Measurements from ENCODE around the gene ADAMTS9.

ADAMTS9 gene

DNA sequence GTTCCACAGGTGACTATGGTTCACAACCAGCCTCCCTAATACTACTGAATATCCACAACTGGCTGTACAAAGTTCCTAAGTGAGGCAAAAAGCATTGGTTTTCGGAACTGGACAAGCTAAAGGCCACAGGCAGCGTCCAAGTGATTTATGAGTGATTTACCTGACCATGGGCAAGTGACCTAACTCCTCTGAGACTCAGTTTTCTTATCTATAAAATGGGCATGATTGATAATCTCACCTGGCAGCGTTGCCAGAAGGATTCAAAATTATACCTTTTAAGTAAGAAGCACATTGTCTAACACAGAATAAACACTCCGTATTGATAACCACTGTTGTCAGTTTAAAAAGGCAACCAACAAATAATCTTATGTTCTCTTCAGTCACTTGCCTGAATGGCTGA, 29.8 kb downstream of the ADAMTS9 start:
- H3K4me1 ChIP-seq: no peaks in the 10 kb centered on the region
- no peaks in the 10 kb centered on the region for H3K36me3 ChIP-seq
- no peak for TF ChIP-seq Cebpa-rat (IDR thresholded peaks at IDR 0.05)
- H3K9ac ChIP-seq: no peak overlapping the region
- H3K27me3 ChIP-seq: no peaks in the 10 kb centered on the region
- no peak overlapping the region for H3K4me2 ChIP-seq
- no peak overlapping the region for H3K4me3 ChIP-seq
- no peaks in the 10 kb centered on the region for H4K20me1 ChIP-seq
- H3K27ac ChIP-seq: no peak overlapping the region
- no peaks in the 10 kb centered on the region for H3K9me3 ChIP-seq

DNA sequence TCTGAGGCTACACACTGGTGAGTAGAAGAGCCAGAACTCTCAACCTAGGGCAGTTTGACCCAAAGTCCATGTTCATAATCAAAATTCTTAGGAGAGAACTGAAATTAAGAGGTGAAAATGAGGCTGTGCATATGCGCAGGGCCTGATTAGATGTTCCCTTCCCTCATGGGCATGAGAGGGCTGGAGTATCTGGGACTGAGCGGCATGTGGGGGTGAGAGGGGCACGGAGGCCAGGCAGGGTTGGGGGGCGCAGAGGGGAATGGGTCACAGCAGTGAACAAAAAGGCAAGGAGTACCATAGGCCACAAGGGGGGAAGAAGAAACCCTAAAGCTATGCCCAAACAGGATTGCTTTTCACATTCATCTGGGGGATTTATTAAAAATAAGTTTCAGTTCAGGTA, 31.3 kb downstream of the ADAMTS9 start:
- H3K4me2 ChIP-seq: no peak overlapping the region
- H3K27me3 ChIP-seq: no peaks in the 10 kb centered on the region
- no peak overlapping the region for H3K27ac ChIP-seq
- TF ChIP-seq Cebpa-rat (IDR thresholded peaks at IDR 0.05): no peak
- H4K20me1 ChIP-seq: no peaks in the 10 kb centered on the region
- no peak overlapping the region for H3K4me3 ChIP-seq
- H3K9ac ChIP-seq: no peak overlapping the region
- no peaks in the 10 kb centered on the region for H3K4me1 ChIP-seq
- no peaks in the 10 kb centered on the region for H3K36me3 ChIP-seq
- no peaks in the 10 kb centered on the region for H3K9me3 ChIP-seq

GRCh38 chr3:64655160-64655559, 32.6 kb downstream of the ADAMTS9 start:
- H3K36me3 ChIP-seq: no peaks in the 10 kb centered on the region

DNA sequence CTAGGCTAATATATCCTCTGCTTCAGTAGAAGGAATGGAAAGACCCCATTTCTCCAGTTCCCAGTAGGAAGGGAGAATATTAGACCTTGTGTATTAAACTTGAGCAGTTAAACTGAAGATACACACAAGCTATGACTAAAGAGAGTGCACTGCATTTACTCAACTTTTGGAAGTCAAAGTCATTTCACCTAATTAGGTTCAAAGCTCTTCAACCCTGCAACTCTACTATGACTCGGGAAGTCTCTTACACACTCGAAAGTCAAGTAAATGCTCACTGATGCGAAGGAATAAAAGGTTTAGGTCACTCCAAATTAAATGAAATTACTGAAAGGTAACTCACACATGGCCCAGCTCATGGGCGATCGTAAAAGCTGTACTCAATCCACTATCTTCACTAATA, 33.8 kb downstream of the ADAMTS9 start:
- H3K4me3 ChIP-seq: no peak overlapping the region
- H3K4me1 ChIP-seq: no peaks in the 10 kb centered on the region
- H3K4me2 ChIP-seq: no peak overlapping the region
- TF ChIP-seq Cebpa-rat (IDR thresholded peaks at IDR 0.05): no peak
- no peak overlapping the region for H3K9ac ChIP-seq
- H3K9me3 ChIP-seq: no peaks in the 10 kb centered on the region
- H3K27me3 ChIP-seq: no peaks in the 10 kb centered on the region
- H4K20me1 ChIP-seq: no peaks in the 10 kb centered on the region
- no peaks in the 10 kb centered on the region for H3K36me3 ChIP-seq
- H3K27ac ChIP-seq: no peak overlapping the region

More at GRCh38 chr3:64655160-64655559, 32.6 kb downstream of the ADAMTS9 start:
- Histone ChIP-seq H3K4me3 (no peak overlapping the region), H3K9ac (no peak overlapping the region), H4K20me1 (no peaks in the 10 kb centered on the region), H3K27ac (no peak overlapping the region), H3K4me1 (no peaks in the 10 kb centered on the region), H3K4me2 (no peak overlapping the region), H3K27me3 (no peaks in the 10 kb centered on the region), H3K9me3 (no peaks in the 10 kb centered on the region)
- TF ChIP-seq Cebpa-rat (IDR thresholded peaks at IDR 0.05): no peak

DNA sequence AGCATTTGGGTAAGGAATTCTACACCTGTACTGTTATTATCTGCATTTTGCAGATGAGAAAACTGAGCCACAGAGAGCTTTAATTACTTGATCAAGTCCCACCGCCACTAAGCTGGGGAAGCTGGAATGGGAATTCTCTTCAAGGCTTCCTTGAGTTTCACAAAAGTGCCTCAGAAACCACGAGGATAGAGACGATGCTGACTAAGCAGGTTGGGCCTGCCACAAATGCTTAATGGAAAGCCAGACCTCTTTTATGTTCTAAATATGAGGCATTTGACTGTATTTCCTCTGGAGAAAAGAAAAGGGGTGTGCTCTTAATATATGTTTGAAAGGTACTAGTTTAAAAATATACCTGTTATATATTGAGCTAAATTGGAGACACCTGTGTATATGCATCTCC, 34.7 kb downstream of the ADAMTS9 start:
- TF ChIP-seq Cebpa-rat (IDR thresholded peaks at IDR 0.05): no peak
- Histone ChIP-seq H3K4me1 (no peaks in the 10 kb centered on the region), H3K36me3 (no peaks in the 10 kb centered on the region), H3K4me3 (no peak overlapping the region), H3K27ac (no peak overlapping the region), H3K9ac (no peak overlapping the region), H4K20me1 (no peaks in the 10 kb centered on the region), H3K4me2 (no peak overlapping the region), H3K9me3 (no peaks in the 10 kb centered on the region), H3K27me3 (no peaks in the 10 kb centered on the region)

DNA sequence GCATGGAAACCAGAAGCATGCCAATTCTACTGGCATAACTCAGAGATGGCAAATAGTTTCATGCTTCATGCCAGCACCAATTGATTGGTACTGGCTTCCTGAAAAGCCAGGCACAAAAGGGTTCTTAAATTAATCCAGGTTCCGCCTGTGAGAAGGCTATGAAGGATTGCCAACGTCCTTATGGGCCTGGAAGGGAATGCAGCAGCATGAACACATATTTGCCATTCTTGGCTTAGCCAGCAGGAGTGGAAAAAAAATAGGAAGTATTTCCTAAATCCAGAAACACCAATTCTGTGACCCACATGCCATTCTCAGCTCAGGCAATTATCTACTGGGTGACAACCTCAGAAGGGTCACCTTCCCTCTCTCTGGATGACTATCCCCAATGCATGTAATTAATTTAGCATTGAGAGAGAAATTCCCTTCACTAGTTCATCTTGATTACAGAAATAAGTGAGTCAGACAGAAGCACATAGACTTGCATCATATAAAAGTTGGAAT, 36.0 kb downstream of the ADAMTS9 start:
- no peak for TF ChIP-seq Cebpa-rat (IDR thresholded peaks at IDR 0.05)
- Histone ChIP-seq H3K9me3 (no peaks in the 10 kb centered on the region), H4K20me1 (no peaks in the 10 kb centered on the region), H3K9ac (no peak overlapping the region), H3K4me2 (no peak overlapping the region), H3K36me3 (no peaks in the 10 kb centered on the region), H3K4me3 (no peak overlapping the region), H3K4me1 (no peaks in the 10 kb centered on the region), H3K27me3 (no peaks in the 10 kb centered on the region), H3K27ac (no peak overlapping the region)

DNA sequence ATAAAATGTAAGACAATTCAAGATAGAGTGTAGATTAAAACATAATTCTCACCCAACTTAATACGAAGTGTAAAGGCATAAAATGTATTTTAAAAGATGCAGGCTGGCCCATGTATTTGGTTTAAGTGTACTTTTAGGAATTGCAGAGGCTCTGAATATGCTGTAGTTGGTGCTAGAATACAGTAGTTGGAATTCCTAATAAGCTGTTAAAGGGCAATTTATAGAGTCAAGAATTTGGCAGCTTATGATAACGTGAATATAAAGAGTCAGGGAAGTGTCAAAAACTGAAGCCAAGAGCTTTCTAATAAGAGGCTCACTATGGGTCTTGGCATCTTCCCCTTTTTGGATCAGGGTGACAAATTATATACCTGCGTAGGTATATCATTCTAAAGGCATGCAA, 36.5 kb downstream of the ADAMTS9 start:
- no peaks in the 10 kb centered on the region for H3K9me3 ChIP-seq
- H3K27ac ChIP-seq: no peak overlapping the region
- H3K36me3 ChIP-seq: no peaks in the 10 kb centered on the region
- H3K4me2 ChIP-seq: no peak overlapping the region
- no peak overlapping the region for H3K9ac ChIP-seq
- no peaks in the 10 kb centered on the region for H3K27me3 ChIP-seq
- no peaks in the 10 kb centered on the region for H3K4me1 ChIP-seq
- TF ChIP-seq Cebpa-rat (IDR thresholded peaks at IDR 0.05): no peak
- no peak overlapping the region for H3K4me3 ChIP-seq
- H4K20me1 ChIP-seq: no peaks in the 10 kb centered on the region

GRCh38 chr3:64650715-64651114, 37.1 kb downstream of the ADAMTS9 start:
- Histone ChIP-seq H3K4me3 (no peak overlapping the region), H3K9me3 (no peaks in the 10 kb centered on the region), H3K9ac (no peak overlapping the region), H3K4me1 (no peaks in the 10 kb centered on the region), H3K36me3 (no peaks in the 10 kb centered on the region), H4K20me1 (no peaks in the 10 kb centered on the region), H3K4me2 (no peak overlapping the region), H3K27me3 (no peaks in the 10 kb centered on the region), H3K27ac (no peak overlapping the region)
- no peak for TF ChIP-seq Cebpa-rat (IDR thresholded peaks at IDR 0.05)

DNA sequence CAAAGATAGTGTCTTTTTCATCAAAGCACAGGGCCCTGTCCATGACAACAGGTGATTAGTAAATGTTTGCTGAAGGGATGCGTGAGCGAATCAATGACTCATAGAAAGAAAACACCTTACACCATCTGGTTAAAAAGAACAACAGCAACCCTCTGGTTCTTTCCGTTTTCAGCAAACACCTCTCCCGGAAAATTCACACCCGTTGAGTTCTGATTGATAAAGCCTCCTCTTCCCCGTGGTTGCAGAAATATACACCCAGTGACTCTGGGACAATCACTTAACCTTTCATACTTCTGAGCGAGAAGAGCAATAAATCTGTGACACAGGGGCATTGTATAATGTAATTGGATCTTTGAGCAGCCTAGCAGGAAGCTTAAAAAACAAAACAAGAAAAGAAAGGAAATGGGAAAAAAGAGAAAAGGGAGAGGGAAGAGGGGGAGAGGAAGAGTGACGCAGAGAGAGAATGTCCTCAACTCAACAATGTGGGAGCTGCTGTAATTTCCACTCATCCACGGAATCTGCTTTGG, 37.6 kb downstream of the ADAMTS9 start:
- Histone ChIP-seq H3K4me2 (no peak overlapping the region), H3K27me3 (no peaks in the 10 kb centered on the region), H4K20me1 (no peaks in the 10 kb centered on the region), H3K36me3 (no peaks in the 10 kb centered on the region), H3K4me3 (no peak overlapping the region), H3K4me1 (no peaks in the 10 kb centered on the region), H3K9ac (no peak overlapping the region), H3K9me3 (no peaks in the 10 kb centered on the region), H3K27ac (no peak overlapping the region)
- no peak for TF ChIP-seq Cebpa-rat (IDR thresholded peaks at IDR 0.05)

- no peak overlapping the region for H3K4me2 ChIP-seq
- H3K9me3 ChIP-seq: no peaks in the 10 kb centered on the region
- no peak for TF ChIP-seq Cebpa-rat (IDR thresholded peaks at IDR 0.05)
- no peak overlapping the region for H3K4me3 ChIP-seq
- H3K4me1 ChIP-seq: no peaks in the 10 kb centered on the region
- no peaks in the 10 kb centered on the region for H3K27me3 ChIP-seq
- H3K36me3 ChIP-seq: no peaks in the 10 kb centered on the region
- no peak overlapping the region for H3K9ac ChIP-seq
- no peak overlapping the region for H3K27ac ChIP-seq
- no peaks in the 10 kb centered on the region for H4K20me1 ChIP-seq
Observed at GRCh38 chr3:64648927-64649906, 38.6 kb downstream of the ADAMTS9 start.

All from BLaER1 (cell line).